Measurements from ENCODE around the gene GARRE1. TPM values are rescaled to one million over a fixed set of nuclear protein-coding genes. Genes with fewer than 3 reads are reported as not detected.

Gene GARRE1
- polyA plus RNA-seq, 3 donors, result 1.1 to 6.2 (median 2.1) TPM

DNA sequence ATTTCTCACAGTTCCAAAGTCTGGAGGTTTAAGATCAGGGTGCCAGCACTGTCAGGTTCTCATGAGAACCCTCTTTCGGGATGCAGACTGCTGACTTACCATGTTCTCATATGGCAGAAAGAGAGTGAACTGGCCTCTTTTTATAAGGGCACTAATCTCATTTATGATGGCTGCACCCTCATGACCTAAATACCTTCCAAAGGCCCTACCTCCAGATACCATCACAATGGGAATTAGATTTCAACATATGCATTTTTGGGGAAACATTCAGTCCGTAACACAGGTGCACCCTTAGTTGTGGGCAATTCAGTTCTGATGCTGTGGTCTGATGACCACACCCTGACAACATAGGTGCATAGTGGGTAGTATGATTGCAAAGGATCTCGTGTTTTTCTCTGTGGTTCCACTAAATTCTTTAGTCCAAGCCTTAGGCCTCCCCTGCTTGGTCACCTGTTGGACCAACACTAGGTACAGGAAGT, 33.3 kb downstream of the GARRE1 start:
- Mint-ChIP-seq H3K27me3 (ENCODE audit: low read depth in 3 of 3) (peaks cover 2 to 9% (median 9%) of the 10 kb centered on the region in 3 donors), H3K4me3 (no peak overlapping the region), H3K4me1 (no peaks in the 10 kb centered on the region), H3K9me3 (peaks cover 0 to 6% (median 2%) of the 10 kb centered on the region in 7 donors), H3K27ac (no peak overlapping the region), H3K36me3 (no peaks in the 10 kb centered on the region)
- intact Hi-C loops (cut with micrococcal nuclease), result no loop called here
- Histone ChIP-seq H3K9me3 (replicated peaks in 1 of 2; ENCODE audit: control insufficient read depth in 1 of 2, insufficient read depth in 1 of 2, low read length in 2 of 2) (no peaks in the 10 kb centered on the region), H2AFZ (ENCODE audit: insufficient read depth, low read depth, low read length, poor library complexity, severe bottlenecking) (no peak overlapping the region), H3K36me3 (replicated peaks in 1 of 2; ENCODE audit: control insufficient read depth in 1 of 2, insufficient read depth in 2 of 2, low read length in 2 of 2) (no peaks in the 10 kb centered on the region), H3K27ac (ENCODE audit: low read depth in 1 of 2, low read length in 2 of 2) (no peak overlapping the region), H3K9ac (ENCODE audit: insufficient read depth, low read length, poor library complexity, severe bottlenecking) (no peak overlapping the region), H3K4me1 (ENCODE audit: control insufficient read depth in 1 of 2, insufficient read depth in 2 of 2, low read length in 2 of 2) (no peaks in the 10 kb centered on the region), H3K79me2 (ENCODE audit: insufficient read depth, low read length) (no peaks in the 10 kb centered on the region), H4K20me1 (ENCODE audit: insufficient read depth, low read length) (peaks cover 4% of the 10 kb centered on the region), H3K4me2 (replicated peaks; ENCODE audit: extremely low read depth, low read length, poor library complexity, severe bottlenecking) (no peak overlapping the region), H3K4me3 (replicated peaks in 1 of 3; ENCODE audit: low read depth in 2 of 3, low read length in 3 of 3) (no peak overlapping the region), H3K27me3 (ENCODE audit: control insufficient read depth in 2 of 2, insufficient read depth in 2 of 2, low read length in 2 of 2) (no peaks in the 10 kb centered on the region)
- 100% methylated on average over 1 of the region's 3 CpGs for WGBS (ENCODE audit: insufficient coverage)
- no peak for DNase-seq
- TF ChIP-seq, protein P1, sequence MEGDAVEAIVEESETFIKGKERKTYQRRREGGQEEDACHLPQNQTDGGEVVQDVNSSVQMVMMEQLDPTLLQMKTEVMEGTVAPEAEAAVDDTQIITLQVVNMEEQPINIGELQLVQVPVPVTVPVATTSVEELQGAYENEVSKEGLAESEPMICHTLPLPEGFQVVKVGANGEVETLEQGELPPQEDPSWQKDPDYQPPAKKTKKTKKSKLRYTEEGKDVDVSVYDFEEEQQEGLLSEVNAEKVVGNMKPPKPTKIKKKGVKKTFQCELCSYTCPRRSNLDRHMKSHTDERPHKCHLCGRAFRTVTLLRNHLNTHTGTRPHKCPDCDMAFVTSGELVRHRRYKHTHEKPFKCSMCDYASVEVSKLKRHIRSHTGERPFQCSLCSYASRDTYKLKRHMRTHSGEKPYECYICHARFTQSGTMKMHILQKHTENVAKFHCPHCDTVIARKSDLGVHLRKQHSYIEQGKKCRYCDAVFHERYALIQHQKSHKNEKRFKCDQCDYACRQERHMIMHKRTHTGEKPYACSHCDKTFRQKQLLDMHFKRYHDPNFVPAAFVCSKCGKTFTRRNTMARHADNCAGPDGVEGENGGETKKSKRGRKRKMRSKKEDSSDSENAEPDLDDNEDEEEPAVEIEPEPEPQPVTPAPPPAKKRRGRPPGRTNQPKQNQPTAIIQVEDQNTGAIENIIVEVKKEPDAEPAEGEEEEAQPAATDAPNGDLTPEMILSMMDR (IDR thresholded peaks at IDR 0.05), result no peak

DNA sequence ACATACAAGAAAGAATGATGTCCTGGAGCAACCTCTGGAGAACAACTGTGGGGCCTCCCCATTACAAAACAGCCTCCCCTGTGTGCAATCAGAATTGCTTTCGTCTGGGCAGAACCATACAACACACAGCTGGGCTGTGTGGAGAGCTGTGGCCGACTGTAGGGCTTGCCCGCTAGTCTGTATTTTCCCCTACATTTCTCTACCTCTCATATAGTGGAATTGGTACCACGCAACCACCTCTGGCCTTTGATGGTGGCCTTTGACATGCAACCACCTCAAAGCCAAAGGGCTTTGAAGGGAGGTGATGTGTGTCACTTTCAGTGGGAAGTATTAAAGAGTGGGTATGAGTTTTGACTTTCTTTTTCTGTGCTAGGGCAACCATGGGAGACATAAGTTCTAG, 34.0 kb downstream of the GARRE1 start:
- TF ChIP-seq, protein P1 (IDR thresholded peaks at IDR 0.05), result no peak
- Mint-ChIP-seq H3K4me3 (no peak overlapping the region), H3K9me3 (peaks cover 0 to 6% (median 2%) of the 10 kb centered on the region in 7 donors), H3K36me3 (no peaks in the 10 kb centered on the region), H3K4me1 (no peaks in the 10 kb centered on the region), H3K27ac (no peak overlapping the region), H3K27me3 (ENCODE audit: low read depth in 3 of 3) (peaks cover 4 to 11% (median 10%) of the 10 kb centered on the region in 3 donors)
- H4K20me1 ChIP-seq (ENCODE audit: insufficient read depth, low read length), result no peaks in the 10 kb centered on the region
- no peak overlapping the region for H3K4me2 ChIP-seq (replicated peaks; ENCODE audit: extremely low read depth, low read length, poor library complexity, severe bottlenecking)
- H3K9me3 ChIP-seq (replicated peaks in 1 of 2; ENCODE audit: control insufficient read depth in 1 of 2, insufficient read depth in 1 of 2, low read length in 2 of 2), result no peaks in the 10 kb centered on the region
- H3K4me3 ChIP-seq (replicated peaks in 1 of 3; ENCODE audit: low read depth in 2 of 3, low read length in 3 of 3), result no peak overlapping the region
- no peak overlapping the region for H3K9ac ChIP-seq (ENCODE audit: insufficient read depth, low read length, poor library complexity, severe bottlenecking)
- DNase-seq, result no peak
- H3K36me3 ChIP-seq (replicated peaks in 1 of 2; ENCODE audit: control insufficient read depth in 1 of 2, insufficient read depth in 2 of 2, low read length in 2 of 2), result no peaks in the 10 kb centered on the region
- H3K27me3 ChIP-seq (ENCODE audit: control insufficient read depth in 2 of 2, insufficient read depth in 2 of 2, low read length in 2 of 2), result no peaks in the 10 kb centered on the region
- H3K27ac ChIP-seq (ENCODE audit: low read depth in 1 of 2, low read length in 2 of 2), result no peak overlapping the region
- no peaks in the 10 kb centered on the region for H3K79me2 ChIP-seq (ENCODE audit: insufficient read depth, low read length)
- intact Hi-C loops (cut with micrococcal nuclease), result no loop called here
- H3K4me1 ChIP-seq (ENCODE audit: control insufficient read depth in 1 of 2, insufficient read depth in 2 of 2, low read length in 2 of 2), result no peaks in the 10 kb centered on the region
- no CpG with 5 or more reads among the region's 4 CpGs for WGBS (ENCODE audit: insufficient coverage)
- H2AFZ ChIP-seq (ENCODE audit: insufficient read depth, low read depth, low read length, poor library complexity, severe bottlenecking), result no peak overlapping the region
